WERI-Rb-1 (cell line): Measurements from ENCODE around the gene NFIA.

Source experiments
- DNase-seq: peaks from one replicate; pipeline ENCODE4 v3.0.0-alpha.2; 2020
- H3K27ac ChIP-seq: fragments of 250-450 bp; sonication (Bioruptor Pico); 2 replicates; pipeline ENCODE4 v1.5.1; 2020; ENCODE audit warnings: mild to moderate bottlenecking, moderate library complexity
- H3K27me3 ChIP-seq: fragments of 250-450 bp; sonication (Bioruptor Pico); 2 replicates; pipeline ENCODE4 v1.5.1; 2021; ENCODE audit warnings: mild to moderate bottlenecking, low read depth, moderate library complexity; ENCODE audit not compliant: insufficient read depth, severe bottlenecking
- H3K36me3 ChIP-seq: fragments of 250-450 bp; sonication (Bioruptor Pico); 2 replicates; pipeline ENCODE4 v1.5.1; 2020; ENCODE audit warnings: mild to moderate bottlenecking, moderate library complexity
- H3K4me3 ChIP-seq: 2 replicates; pipeline ENCODE4 v1.5.1; 2011; ENCODE audit warnings: low read depth, mild to moderate bottlenecking, control low read depth, low read length
- H3K9me3 ChIP-seq: fragments of 250-450 bp; sonication (Bioruptor Pico); 2 replicates; pipeline ENCODE4 v1.5.1; 2021; ENCODE audit warnings: mild to moderate bottlenecking, moderate library complexity; ENCODE audit not compliant: severe bottlenecking
- CTCF ChIP-seq: IDR thresholded peaks from 2 replicates; pipeline ENCODE4 v1.5.1; 2011; ENCODE audit warnings: low read depth, mild to moderate bottlenecking, control low read depth, inconsistent platforms, low read length

Gene NFIA

DNA sequence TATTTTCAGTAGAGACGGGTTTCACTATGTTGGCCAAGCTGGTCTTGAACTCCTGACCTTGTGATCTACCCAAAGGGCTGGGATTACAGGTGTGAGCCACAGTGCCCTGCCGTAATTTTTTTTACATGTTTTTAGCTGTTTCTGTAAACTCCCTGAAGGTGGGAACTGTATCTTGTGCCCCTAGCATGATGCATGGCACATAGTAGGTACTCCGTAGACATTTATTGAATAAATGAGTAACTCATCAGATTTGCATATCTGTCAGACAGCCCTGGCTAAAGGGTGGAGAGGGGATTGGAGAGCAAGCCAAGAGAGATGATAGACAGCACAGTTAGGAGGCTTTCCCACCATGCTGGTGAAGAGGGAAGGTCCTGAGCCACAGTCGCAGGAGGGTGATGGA lies 247.2 kb downstream of the NFIA start:
- no peak for TF ChIP-seq CTCF
- DNase-seq = no peak
- no peaks in the 10 kb centered on the region for H3K27me3 ChIP-seq
- H3K27ac ChIP-seq = no peak overlapping the region
- no peaks in the 10 kb centered on the region for H3K9me3 ChIP-seq
- H3K4me3 ChIP-seq = no peak overlapping the region
- H3K36me3 ChIP-seq = no peaks in the 10 kb centered on the region

- DNase-seq = no peak
- Histone ChIP-seq H3K27me3 (no peaks in the 10 kb centered on the region), H3K36me3 (no peaks in the 10 kb centered on the region), H3K27ac (no peak overlapping the region), H3K4me3 (no peak overlapping the region), H3K9me3 (no peaks in the 10 kb centered on the region)
- TF ChIP-seq CTCF = no peak
Measured at GRCh38 chr1:61330018-61330417, 247.7 kb downstream of the NFIA start.

GRCh38 chr1:61330571-61330970 lies 248.2 kb downstream of the NFIA start:
- no peak for DNase-seq
- Histone ChIP-seq H3K36me3 (no peaks in the 10 kb centered on the region), H3K27ac (no peak overlapping the region), H3K4me3 (no peak overlapping the region), H3K27me3 (no peaks in the 10 kb centered on the region), H3K9me3 (no peaks in the 10 kb centered on the region)
- no peak for TF ChIP-seq CTCF

DNA sequence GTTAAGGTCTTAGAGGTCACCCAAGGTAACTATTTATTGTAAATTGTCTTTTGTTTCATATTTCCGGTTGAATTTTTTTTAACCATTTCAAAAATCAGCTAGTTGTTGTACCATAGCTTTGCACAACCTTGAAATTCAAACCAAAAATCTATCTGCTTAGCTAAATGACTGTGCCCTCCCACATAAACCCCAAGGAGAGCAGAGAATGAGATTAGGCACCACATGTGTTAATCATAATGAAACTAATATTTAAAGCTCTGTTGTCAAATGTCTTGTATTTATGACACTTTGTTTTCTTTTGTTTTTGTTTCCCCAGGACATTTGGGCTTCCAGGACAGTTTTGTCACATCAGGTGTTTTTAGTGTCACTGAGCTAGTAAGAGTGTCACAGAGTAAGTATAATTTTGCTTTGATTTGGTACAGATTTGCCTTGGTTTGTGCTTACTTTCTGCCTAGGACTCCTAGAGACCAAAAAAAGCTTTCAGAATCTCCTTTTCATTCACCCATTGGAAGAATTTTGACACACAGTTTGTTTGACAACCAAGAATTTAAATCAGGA lies 249.9 kb downstream of the NFIA start:
- H3K27me3 ChIP-seq = no peaks in the 10 kb centered on the region
- DNase-seq = no peak
- H3K27ac ChIP-seq = no peak overlapping the region
- no peak for TF ChIP-seq CTCF
- H3K4me3 ChIP-seq = no peak overlapping the region
- H3K36me3 ChIP-seq = no peaks in the 10 kb centered on the region
- no peaks in the 10 kb centered on the region for H3K9me3 ChIP-seq

GRCh38 chr1:61332796-61333195 lies 250.4 kb downstream of the NFIA start:
- no peak overlapping the region for H3K4me3 ChIP-seq
- no peak for TF ChIP-seq CTCF
- no peaks in the 10 kb centered on the region for H3K36me3 ChIP-seq
- DNase-seq = no peak
- H3K27ac ChIP-seq = no peak overlapping the region
- no peaks in the 10 kb centered on the region for H3K27me3 ChIP-seq
- H3K9me3 ChIP-seq = no peaks in the 10 kb centered on the region
